ENCODE measurements around the gene SFXN3.

SFXN3 gene

DNA sequence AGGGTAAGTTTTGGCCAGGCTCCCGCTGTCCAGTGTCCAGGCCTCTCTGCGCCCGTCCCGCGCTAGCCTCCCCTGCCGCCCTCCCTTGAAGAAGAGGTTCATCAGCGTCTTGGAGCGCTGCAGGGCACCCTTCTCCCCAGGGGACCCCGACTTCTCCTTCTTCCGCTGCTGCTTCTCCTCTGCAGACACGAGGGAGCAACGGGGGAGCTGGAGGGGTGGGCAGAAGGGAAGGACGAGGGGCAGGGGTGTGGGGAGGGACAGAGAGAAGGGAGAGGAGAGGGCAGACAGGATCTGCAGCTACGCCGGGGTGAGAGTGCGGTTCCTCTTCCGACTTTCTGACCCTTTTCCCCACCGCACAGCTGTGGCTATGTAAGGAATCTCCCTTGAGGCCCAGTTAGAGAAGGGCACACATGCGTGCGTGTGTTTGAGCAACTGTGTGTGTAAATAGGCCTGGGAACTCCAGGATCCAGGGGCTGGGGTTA lies 12.9 kb upstream of the SFXN3 start:
- no peak for DNase-seq (ENCODE audit: low read depth)
- TF ChIP-seq, protein P1, sequence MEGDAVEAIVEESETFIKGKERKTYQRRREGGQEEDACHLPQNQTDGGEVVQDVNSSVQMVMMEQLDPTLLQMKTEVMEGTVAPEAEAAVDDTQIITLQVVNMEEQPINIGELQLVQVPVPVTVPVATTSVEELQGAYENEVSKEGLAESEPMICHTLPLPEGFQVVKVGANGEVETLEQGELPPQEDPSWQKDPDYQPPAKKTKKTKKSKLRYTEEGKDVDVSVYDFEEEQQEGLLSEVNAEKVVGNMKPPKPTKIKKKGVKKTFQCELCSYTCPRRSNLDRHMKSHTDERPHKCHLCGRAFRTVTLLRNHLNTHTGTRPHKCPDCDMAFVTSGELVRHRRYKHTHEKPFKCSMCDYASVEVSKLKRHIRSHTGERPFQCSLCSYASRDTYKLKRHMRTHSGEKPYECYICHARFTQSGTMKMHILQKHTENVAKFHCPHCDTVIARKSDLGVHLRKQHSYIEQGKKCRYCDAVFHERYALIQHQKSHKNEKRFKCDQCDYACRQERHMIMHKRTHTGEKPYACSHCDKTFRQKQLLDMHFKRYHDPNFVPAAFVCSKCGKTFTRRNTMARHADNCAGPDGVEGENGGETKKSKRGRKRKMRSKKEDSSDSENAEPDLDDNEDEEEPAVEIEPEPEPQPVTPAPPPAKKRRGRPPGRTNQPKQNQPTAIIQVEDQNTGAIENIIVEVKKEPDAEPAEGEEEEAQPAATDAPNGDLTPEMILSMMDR (conservative IDR thresholded peaks at IDR 0.05; ENCODE audit: low read depth, low read length): no peak
- no peak overlapping the region for H3K4me3 ChIP-seq (ENCODE audit: low read length)

DNA sequence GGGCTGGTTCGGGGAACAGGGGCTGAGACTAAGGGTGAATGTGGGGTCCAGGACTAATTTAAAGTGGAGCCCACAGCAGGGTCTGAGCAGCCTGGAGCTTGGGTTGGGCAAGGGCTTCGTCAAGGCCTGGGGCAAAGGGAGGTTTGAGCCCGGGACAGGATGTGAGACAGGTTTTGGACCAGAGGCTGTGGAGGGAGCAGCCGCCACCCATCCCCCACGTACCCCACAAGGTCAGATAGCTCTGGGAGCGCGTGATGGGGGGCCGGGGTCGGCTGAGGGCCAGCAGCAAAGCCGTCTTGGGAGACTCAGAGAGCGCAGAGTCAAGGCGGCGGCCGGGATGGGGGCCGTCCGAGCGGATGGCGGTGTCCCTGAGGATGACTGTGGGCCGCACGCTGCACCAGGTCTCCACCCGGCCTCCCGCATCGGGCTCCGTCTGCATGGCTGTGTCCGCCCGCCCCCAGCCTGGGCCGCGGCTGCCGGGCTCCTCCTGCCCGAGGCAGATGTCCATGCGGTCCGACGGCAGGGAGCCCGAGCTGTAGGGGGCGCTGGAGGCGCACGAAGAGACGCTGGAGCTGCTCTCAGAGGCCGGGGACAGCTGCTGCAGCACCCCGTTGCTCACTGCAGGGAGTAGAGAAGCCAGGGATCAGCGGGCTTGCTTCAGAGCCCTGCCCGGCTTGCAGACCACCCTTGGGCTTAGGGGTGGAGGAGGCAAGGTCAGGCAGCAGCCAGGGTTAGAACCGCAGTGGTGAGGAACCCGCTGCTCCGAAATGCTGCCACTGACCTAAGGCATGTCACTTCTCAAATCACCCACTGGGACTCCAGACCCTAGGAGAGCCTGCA lies 12.2 kb upstream of the SFXN3 start:
- TF ChIP-seq, protein P1 (conservative IDR thresholded peaks at IDR 0.05; ENCODE audit: low read depth, low read length): peak; percentile 81
- DNase-seq (ENCODE audit: low read depth): no peak
- H3K4me3 ChIP-seq (ENCODE audit: low read length): no peak overlapping the region

- TF ChIP-seq, protein P1 (conservative IDR thresholded peaks at IDR 0.05; ENCODE audit: low read depth, low read length): no peak
Observed at GRCh38 chr10:101019440-101019703, 11.7 kb upstream of the SFXN3 start.

GRCh38 chr10:101020427-101021075 lies 10.5 kb upstream of the SFXN3 start:
- TF ChIP-seq, protein P1 (conservative IDR thresholded peaks at IDR 0.05; ENCODE audit: low read depth, low read length): no peak
- DNase-seq (ENCODE audit: low read depth): no peak
- H3K4me3 ChIP-seq (ENCODE audit: low read length): no peak overlapping the region

More at GRCh38 chr10:101019440-101019703, 11.7 kb upstream of the SFXN3 start:
- no peak overlapping the region for H3K4me3 ChIP-seq (ENCODE audit: low read length)
- no peak for DNase-seq (ENCODE audit: low read depth)

DNA sequence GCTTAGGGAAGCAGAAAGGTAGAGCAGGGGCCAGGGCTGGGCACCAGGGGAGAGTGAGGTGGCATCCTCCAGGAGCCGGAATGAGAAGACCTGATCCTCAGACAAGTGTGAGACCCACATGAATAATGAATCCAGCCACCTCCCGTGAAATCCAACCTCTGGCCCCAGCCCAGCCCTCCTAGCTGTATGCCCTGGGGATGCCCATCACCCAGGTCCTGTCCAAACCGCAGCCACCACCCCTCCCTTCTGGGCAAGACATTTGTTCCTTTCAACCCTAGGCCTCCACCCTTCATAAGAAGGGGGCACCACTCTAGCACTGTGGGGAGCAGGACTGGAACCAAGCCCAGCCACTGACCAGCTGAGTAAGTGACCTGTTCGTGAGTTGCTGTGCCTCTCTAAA lies 9.8 kb upstream of the SFXN3 start:
- no peak overlapping the region for H3K4me3 ChIP-seq (ENCODE audit: low read length)
- no peak for DNase-seq (ENCODE audit: low read depth)
- TF ChIP-seq, protein P1 (conservative IDR thresholded peaks at IDR 0.05; ENCODE audit: low read depth, low read length): no peak

GRCh38 chr10:101021692-101022251 lies 9.3 kb upstream of the SFXN3 start:
- no peak overlapping the region for H3K4me3 ChIP-seq (ENCODE audit: low read length)
- DNase-seq (ENCODE audit: low read depth): no peak
- TF ChIP-seq, protein P1 (conservative IDR thresholded peaks at IDR 0.05; ENCODE audit: low read depth, low read length): no peak

All from retinal pigment epithelial cell (primary cell).